Fibroblast of lung (primary cell): ENCODE measurements around the gene SYPL1.

ENCODE experiments used
- CTCF ChIP-seq, 2 donors: IDR thresholded peaks in 1 of 2; conservative IDR thresholded peaks in 1 of 2; 1 replicate in 1 of 2; 2 replicates in 1 of 2; pipeline ENCODE4 v1.5.1; 2011 to 2012; ENCODE audit warnings: low read length in 2 of 2, control low read depth in 1 of 2, inconsistent platforms in 1 of 2, low read depth in 1 of 2, mild to moderate bottlenecking in 1 of 2
- EZH2 ChIP-seq: IDR thresholded peaks from 2 replicates; pipeline ENCODE4 v1.5.1; 2012; ENCODE audit warnings: low read length, control low read depth, mild to moderate bottlenecking; ENCODE audit errors: missing control alignments

- TF ChIP-seq CTCF (conservative IDR thresholded peaks at IDR 0.05 in 1 of 2, IDR thresholded peaks at IDR 0.05 in 1 of 2; ENCODE audit: low read depth in 1 of 2, low read length in 2 of 2) (no peak), EZH2 (no peak)
Measured at GRCh38 chr7:106142136-106142535, 30.0 kb upstream of the SYPL1 start.
